ENCODE data around the gene NDRG3. TPM values are rescaled to one million over a fixed set of nuclear protein-coding genes. Genes with fewer than 3 reads are reported as not detected.

Gene NDRG3
- total and polyA plus RNA-seq, 7 donors: 21.6 to 38.9 (median 28.8) TPM

DNA sequence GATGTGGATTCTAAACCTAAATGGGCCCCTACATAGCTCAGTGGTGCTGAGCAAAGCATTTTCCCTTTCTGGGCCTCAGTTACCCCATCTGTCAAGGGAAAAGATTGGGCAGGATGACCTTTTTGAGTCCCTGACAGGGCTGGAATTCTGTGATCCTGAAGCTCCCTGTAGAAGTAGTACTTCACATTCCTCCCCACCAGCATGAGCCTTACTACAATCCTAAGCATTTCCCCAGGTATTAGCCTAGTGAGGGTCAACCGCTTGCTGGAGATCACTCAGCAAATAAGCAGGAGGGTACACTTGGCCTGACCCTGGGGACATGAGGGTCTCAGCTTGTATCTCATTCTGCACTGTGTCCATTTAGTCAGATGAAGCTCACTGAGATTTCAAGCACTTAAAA lies 13.4 kb downstream of the NDRG3 start:
- Histone ChIP-seq H3K4me1 (peaks cover 0 to 39% (median 26%) of the 10 kb centered on the region in 4 donors), H3K36me3 (no peaks in the 10 kb centered on the region), H3K27ac (peak overlapping the region in 3 of 4 donors; percentile 51 to 57 (median 57)), H3K4me3 (no peak overlapping the region), H3K9me3 (no peaks in the 10 kb centered on the region), H3K27me3 (no peaks in the 10 kb centered on the region)
- intact Hi-C loops (cut with DNase I): no loop called here
- 96 to 100% methylated on average over 1 of the region's 1 CpG for WGBS, 2 donors
- TF ChIP-seq POLR2AphosphoS5 (IDR thresholded peaks at IDR 0.05): no peak
- TF ChIP-seq POLR2A (IDR thresholded peaks at IDR 0.05): no peak
- TF ChIP-seq, protein P1, sequence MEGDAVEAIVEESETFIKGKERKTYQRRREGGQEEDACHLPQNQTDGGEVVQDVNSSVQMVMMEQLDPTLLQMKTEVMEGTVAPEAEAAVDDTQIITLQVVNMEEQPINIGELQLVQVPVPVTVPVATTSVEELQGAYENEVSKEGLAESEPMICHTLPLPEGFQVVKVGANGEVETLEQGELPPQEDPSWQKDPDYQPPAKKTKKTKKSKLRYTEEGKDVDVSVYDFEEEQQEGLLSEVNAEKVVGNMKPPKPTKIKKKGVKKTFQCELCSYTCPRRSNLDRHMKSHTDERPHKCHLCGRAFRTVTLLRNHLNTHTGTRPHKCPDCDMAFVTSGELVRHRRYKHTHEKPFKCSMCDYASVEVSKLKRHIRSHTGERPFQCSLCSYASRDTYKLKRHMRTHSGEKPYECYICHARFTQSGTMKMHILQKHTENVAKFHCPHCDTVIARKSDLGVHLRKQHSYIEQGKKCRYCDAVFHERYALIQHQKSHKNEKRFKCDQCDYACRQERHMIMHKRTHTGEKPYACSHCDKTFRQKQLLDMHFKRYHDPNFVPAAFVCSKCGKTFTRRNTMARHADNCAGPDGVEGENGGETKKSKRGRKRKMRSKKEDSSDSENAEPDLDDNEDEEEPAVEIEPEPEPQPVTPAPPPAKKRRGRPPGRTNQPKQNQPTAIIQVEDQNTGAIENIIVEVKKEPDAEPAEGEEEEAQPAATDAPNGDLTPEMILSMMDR (IDR thresholded peaks at IDR 0.05): no peak
- TF ChIP-seq EP300 (IDR thresholded peaks at IDR 0.05): no peak
- no peak for DNase-seq

DNA sequence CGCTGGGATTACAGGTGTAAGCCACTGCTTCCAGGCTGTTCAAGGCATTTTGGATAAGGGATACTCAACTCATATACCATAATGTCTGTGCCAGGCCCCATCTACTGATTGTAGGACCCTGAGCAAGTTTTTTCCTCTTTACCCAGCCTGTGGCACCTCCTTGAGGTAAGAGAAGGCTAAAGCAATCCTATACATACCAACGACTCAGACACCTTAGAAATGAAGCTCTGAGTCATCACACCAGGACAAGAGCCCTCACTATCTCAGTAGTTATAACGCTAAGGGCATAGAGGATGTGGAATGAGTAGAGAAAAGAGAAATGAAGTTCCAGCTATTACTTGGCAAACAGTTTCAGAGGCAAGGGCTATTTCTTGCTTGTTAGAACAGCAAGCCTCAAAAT lies 16.9 kb downstream of the NDRG3 start:
- TF ChIP-seq POLR2A (IDR thresholded peaks at IDR 0.05) (no peak), POLR2AphosphoS5 (IDR thresholded peaks at IDR 0.05) (no peak), EP300 (IDR thresholded peaks at IDR 0.05) (no peak)
- TF ChIP-seq, protein P1 (IDR thresholded peaks at IDR 0.05): no peak
- intact Hi-C loops (cut with DNase I): no loop called here

DNA sequence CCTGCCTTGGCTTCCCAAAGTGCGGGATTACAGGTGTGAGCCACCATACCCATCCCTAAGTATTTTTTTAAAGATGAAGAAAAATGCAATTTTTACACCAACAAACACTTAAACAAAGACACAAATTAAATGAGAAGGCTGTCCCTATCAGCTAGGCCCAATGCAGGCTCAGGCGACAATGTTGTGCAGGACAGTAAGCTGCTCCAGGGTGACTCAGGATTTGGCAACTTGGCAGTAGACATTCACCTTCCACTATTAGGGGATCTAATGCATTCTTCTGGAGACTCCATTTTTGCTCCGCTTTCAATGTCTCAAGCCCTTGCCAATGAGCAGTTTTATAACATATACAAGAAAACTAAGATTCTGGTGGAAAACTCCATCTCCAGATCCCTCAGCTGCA lies 19.7 kb downstream of the NDRG3 start:
- Histone ChIP-seq H3K4me3 (no peak overlapping the region), H3K9me3 (no peaks in the 10 kb centered on the region), H3K27me3 (no peaks in the 10 kb centered on the region), H3K4me1 (no peaks in the 10 kb centered on the region), H3K36me3 (peaks cover 0 to 5% (median 0%) of the 10 kb centered on the region in 4 donors), H3K27ac (no peak overlapping the region)
- no peak for DNase-seq
- 98 to 99% methylated on average over 3 of the region's 3 CpGs for WGBS, 2 donors
- TF ChIP-seq POLR2A (IDR thresholded peaks at IDR 0.05) (no peak), EP300 (IDR thresholded peaks at IDR 0.05) (no peak), POLR2AphosphoS5 (IDR thresholded peaks at IDR 0.05) (no peak)
- TF ChIP-seq, protein P1 (IDR thresholded peaks at IDR 0.05): no peak
- intact Hi-C loops (cut with DNase I): no loop called here

More for the DNA sequence above, 16.9 kb downstream of the NDRG3 start:
- Histone ChIP-seq H3K27me3 (no peaks in the 10 kb centered on the region), H3K4me3 (no peak overlapping the region), H3K4me1 (peaks cover 0 to 16% (median 15%) of the 10 kb centered on the region in 4 donors), H3K36me3 (no peaks in the 10 kb centered on the region), H3K27ac (no peak overlapping the region), H3K9me3 (no peaks in the 10 kb centered on the region)
- 46 to 64% methylated on average over 3 of the region's 3 CpGs for WGBS, 2 donors
- DNase-seq: no peak

DNA sequence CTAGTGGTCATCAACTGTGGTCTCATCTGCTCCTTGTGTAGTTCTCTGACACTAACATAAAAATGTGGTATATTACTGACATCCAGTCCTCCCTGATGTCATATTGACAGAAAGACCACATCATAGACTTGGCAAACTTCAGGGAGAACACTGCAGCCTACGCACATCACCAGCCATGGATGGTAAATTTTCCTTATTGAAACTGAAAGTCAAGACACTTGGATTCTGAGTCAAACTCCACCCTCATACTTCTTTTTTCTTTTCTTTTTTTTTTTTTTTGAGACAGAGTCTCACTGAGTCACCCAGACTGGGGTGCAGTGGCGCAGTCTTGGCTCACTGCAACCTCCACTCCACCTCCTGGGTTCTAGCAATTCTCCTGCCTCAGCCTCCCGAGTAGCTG lies 25.4 kb downstream of the NDRG3 start:
- H3K27me3 ChIP-seq: no peaks in the 10 kb centered on the region
- no peak overlapping the region for H3K4me3 ChIP-seq
- H3K4me1 ChIP-seq: no peaks in the 10 kb centered on the region
- peaks cover 0 to 28% (median 3%) of the 10 kb centered on the region in 4 donors for H3K36me3 ChIP-seq
- no peaks in the 10 kb centered on the region for H3K9me3 ChIP-seq
- TF ChIP-seq EP300 (IDR thresholded peaks at IDR 0.05) (no peak), POLR2A (IDR thresholded peaks at IDR 0.05) (no peak), POLR2AphosphoS5 (IDR thresholded peaks at IDR 0.05) (no peak)
- TF ChIP-seq, protein P1 (IDR thresholded peaks at IDR 0.05): no peak
- WGBS, 2 donors: 78 to 87% methylated on average over 3 of the region's 3 CpGs
- intact Hi-C loops (cut with DNase I): loop anchor here (5.0 kb wide), 1 partner anchor 37 kb away; no protein-coding TSS in a partner anchor
- no peak overlapping the region for H3K27ac ChIP-seq
- DNase-seq: no peak

DNA sequence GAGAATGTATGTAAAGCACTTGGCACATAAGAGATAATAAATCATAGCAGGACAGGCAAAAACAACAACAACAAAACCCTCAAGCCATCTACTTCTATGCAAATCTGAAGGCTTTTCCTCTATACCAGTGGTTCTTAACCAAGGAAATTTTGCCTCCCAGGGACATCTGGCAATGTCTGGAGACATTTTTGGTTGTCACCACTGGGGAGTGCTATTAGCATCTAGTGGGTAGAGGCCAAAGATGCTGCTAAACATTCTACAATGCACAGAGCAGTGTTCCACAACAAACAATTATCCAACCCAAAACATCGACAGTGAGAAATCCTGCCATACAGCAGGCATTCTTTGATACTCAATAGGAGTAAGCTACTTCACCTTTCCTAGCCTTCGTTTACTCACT lies 28.2 kb downstream of the NDRG3 start:
- DNase-seq: no peak
- Histone ChIP-seq H3K27ac (no peak overlapping the region), H3K4me3 (no peak overlapping the region), H3K4me1 (no peaks in the 10 kb centered on the region), H3K36me3 (peaks cover 0 to 28% (median 3%) of the 10 kb centered on the region in 4 donors), H3K9me3 (no peaks in the 10 kb centered on the region), H3K27me3 (no peaks in the 10 kb centered on the region)
- no peak for TF ChIP-seq EP300 (IDR thresholded peaks at IDR 0.05)
- no peak for TF ChIP-seq POLR2A (IDR thresholded peaks at IDR 0.05)
- TF ChIP-seq, protein P1 (IDR thresholded peaks at IDR 0.05): no peak
- no peak for TF ChIP-seq POLR2AphosphoS5 (IDR thresholded peaks at IDR 0.05)
- WGBS, 2 donors: 94% methylated on average over 2 of the region's 2 CpGs
- intact Hi-C loops (cut with DNase I): no loop called here
